NAMALWA (cell line): Measurements from ENCODE around the gene TMEM127.

Experiments used
- DNase-seq: peaks from one replicate; pipeline ENCODE4 v3.0.0-alpha.2; 2015; ENCODE audit warnings: low spot score

The TMEM127 gene

GRCh38 chr2:96205888-96206287 is 59.9 kb downstream of the TMEM127 start:
- DNase-seq = no peak

- DNase-seq = no peak
Measured at GRCh38 chr2:96204836-96205624, 60.8 kb downstream of the TMEM127 start.

- peak; percentile 48 for DNase-seq
Measured at GRCh38 chr2:96203130-96204028, 62.4 kb downstream of the TMEM127 start.

- DNase-seq = no peak
Measured at GRCh38 chr2:96202152-96202854, 63.5 kb downstream of the TMEM127 start.

GRCh38 chr2:96201338-96201737 is 64.5 kb downstream of the TMEM127 start:
- DNase-seq = no peak

GRCh38 chr2:96198921-96199320 is 66.9 kb downstream of the TMEM127 start:
- DNase-seq = no peak
